AG04449 (cell line): ENCODE results near the gene ZNF189.

Experiments
- CTCF ChIA-PET: fragments of 350-600 bp; formaldehyde crosslinking; extraction: SDS; loops from one replicate; lab custom pipeline; 2021; ENCODE audit warnings: antibody characterized with exemption; lab: Yijun Ruan, JAX
- POLR2A ChIA-PET: fragments of 400-600, 350-600 bp; formaldehyde crosslinking; extraction: SDS; loops from one replicate; lab custom pipeline; 2020; ENCODE audit warnings: antibody characterized with exemption, inconsistent platforms; lab: Yijun Ruan, JAX
- DNase-seq: peaks from one replicate; pipeline ENCODE4 v3.0.0-alpha.2; 2010; ENCODE audit warnings: low read depth, low spot score
- H3K4me3 ChIP-seq: 2 replicates; pipeline ENCODE4 v1.5.1; 2011; ENCODE audit warnings: low read depth, mild to moderate bottlenecking, control low read depth, low read length
- CTCF ChIP-seq: IDR thresholded peaks from one replicate; pipeline ENCODE4 v1.5.1; 2011; ENCODE audit warnings: mild to moderate bottlenecking, moderate library complexity, low read length, control low read depth, inconsistent platforms; ENCODE audit not compliant: insufficient read depth; ENCODE audit errors: missing control alignments

The ZNF189 gene

DNA sequence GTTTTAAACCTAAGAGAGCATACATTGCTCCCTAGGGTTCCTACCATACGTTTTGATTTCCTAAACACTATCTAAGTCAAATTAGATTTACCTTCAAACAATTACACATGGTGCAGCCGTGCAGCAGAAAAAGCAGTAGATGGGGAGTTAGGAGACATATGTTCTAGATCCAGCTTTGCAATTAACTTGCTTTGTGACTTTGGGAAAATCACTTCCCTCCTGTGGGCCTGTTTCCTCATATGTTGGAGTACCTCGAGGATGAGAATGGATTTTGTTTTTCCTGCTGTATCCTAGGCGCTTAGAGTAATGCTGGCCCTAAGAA lies 944 bp upstream of the ZNF189 start:
- CTCF ChIA-PET: interaction anchor here (1.4 to 4.5 kb wide), 2 partner anchors 9 to 21 kb away, joined by 3 to 28 read pairs; no protein-coding TSS in a partner anchor

DNA sequence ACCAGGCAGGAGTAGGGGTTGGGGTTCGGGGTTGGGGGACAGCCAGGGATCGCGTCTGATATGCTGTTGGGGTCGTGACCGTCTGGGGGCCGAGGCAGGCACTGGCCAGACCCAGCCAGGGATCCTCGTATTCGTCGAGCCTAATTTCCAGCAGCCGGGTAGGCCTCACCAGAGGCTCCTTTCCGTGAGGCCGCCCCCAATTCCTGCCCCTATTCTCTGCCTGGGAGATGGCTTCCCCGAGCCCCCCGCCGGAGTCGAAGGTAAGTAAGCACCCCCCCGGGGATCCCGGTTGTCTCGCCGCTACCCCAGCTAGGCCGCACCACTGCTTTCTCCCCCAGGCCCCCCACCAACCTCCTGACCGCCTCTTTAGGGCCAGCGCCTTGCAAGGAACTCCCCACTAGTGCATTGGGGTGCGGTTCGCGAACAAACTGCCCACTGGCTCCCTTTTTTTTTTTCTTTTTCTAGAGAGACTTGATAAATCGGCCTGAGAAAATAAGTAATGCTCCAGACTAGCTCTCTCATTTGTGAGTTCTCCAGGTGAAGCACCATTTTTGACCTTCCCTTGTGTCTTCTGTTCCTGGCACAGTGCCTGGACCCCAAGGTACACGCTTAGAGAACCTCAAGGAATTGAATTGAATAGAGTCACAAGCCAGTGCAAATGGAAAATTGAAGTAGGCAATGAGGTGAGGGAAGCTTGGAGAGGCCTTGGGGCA lies 435 bp downstream of the ZNF189 start:
- POLR2A ChIA-PET: interaction anchor here (0.9 to 1.1 kb wide), 5 partner anchors 10 to 134 kb away, joined by 3 to 9 read pairs (median 4); partner anchors contain the start of gene RNF20
- CTCF ChIA-PET: interaction anchor here (1.0 to 4.5 kb wide), 3 partner anchors 11 to 60 kb away, joined by 3 to 28 read pairs (median 3); no protein-coding TSS in a partner anchor
- H3K4me3 ChIP-seq: peak overlapping the region; percentile 72
- no peak for DNase-seq
- TF ChIP-seq CTCF: no peak

More for the DNA sequence above, 944 bp upstream of the ZNF189 start:
- DNase-seq: no peak
- POLR2A ChIA-PET: no interaction called here
- peak overlapping the region; percentile 82 for H3K4me3 ChIP-seq
- no peak for TF ChIP-seq CTCF

DNA sequence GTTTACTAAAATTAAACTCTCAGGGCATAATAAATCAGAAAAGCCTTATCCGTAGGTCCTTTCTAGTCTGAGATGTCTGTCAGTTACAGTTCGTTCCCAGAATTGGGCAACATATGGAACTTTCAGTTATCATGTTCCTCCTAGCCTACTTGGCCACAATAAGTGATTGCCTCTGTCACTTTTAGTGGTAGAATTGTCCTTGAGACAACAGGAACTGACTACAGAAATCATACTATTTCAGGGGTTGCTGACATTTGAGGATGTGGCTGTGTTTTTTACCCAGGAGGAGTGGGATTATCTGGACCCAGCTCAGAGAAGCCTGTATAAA lies 956 bp downstream of the ZNF189 start:
- H3K4me3 ChIP-seq: peak overlapping the region; percentile 72
- no peak for DNase-seq
- POLR2A ChIA-PET: no interaction called here
- CTCF ChIA-PET: interaction anchor here (1.0 to 4.5 kb wide), 3 partner anchors 11 to 59 kb away, joined by 3 to 28 read pairs (median 3); no protein-coding TSS in a partner anchor
- no peak for TF ChIP-seq CTCF

DNA sequence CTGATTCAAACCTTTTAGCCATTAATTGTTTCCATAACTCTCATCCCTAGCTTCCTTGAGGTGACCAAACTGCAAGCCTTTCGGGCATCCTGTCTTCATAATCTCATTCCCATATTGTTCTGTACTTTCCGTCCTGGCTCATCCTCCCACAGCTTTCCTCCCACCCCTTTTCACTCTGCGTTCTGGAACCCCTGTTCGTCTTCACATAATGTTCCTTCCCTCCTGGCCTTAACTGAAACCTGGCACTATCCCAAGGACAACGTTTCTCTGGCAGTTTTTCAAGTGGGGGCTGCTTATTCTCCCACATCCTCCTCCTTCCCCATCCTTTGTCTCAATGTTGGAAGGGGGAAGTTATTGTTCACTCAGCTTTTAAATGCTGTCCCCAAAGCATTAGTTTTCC lies 1.5 kb downstream of the ZNF189 start:
- H3K4me3 ChIP-seq: peak overlapping the region; percentile 72
- ChIA-PET CTCF (interaction anchor here (1.0 to 4.5 kb wide), 3 partner anchors 12 to 59 kb away, joined by 3 to 28 read pairs (median 4); no protein-coding TSS in a partner anchor), POLR2A (no interaction called here)
- no peak for DNase-seq
- TF ChIP-seq CTCF: no peak

- no peak for DNase-seq
- TF ChIP-seq CTCF: no peak
- ChIA-PET POLR2A (no interaction called here), CTCF (interaction anchor here (1.0 to 1.1 kb wide), 2 partner anchors 55 to 160 kb away, joined by 3 read pairs; no protein-coding TSS in a partner anchor)
- H3K4me3 ChIP-seq: no peak overlapping the region
Observed at GRCh38 chr9:101403516-101404285, 5.0 kb downstream of the ZNF189 start.
